Stimulated activated CD8-positive, alpha-beta memory T cell treated with anti-CD3 and anti-CD28 coated beads, Interleukin-15, amount 100 ng/mL, for 4 hours (primary cell): ENCODE data around the gene ETFA.

ENCODE experiments used
- DNase-seq, 2 donors: peaks; one replicate each; pipeline ENCODE4 v3.0.0-alpha.2; 2020; ENCODE audit warnings: low read depth in 2 of 2

The ETFA gene

GRCh38 chr15:76196269-76197231, 114.7 kb downstream of the ETFA start:
- DNase-seq: no peak

GRCh38 chr15:76195506-76196268, 115.6 kb downstream of the ETFA start:
- no peak for DNase-seq

GRCh38 chr15:76193934-76194333, 117.3 kb downstream of the ETFA start:
- DNase-seq: no peak

GRCh38 chr15:76192715-76193114, 118.6 kb downstream of the ETFA start:
- DNase-seq: no peak

- DNase-seq: no peak
Observed at GRCh38 chr15:76191539-76192244, 119.6 kb downstream of the ETFA start.

GRCh38 chr15:76190751-76191538, 120.3 kb downstream of the ETFA start:
- peak; percentile 25 to 27 for DNase-seq

GRCh38 chr15:76190070-76190564, 121.2 kb downstream of the ETFA start:
- DNase-seq: no peak

- no peak for DNase-seq
Observed at GRCh38 chr15:76189106-76189505, 122.2 kb downstream of the ETFA start.

GRCh38 chr15:76187163-76187562, 124.1 kb downstream of the ETFA start:
- no peak for DNase-seq

- DNase-seq: no peak
Observed at GRCh38 chr15:76185716-76186115, 125.6 kb downstream of the ETFA start.

- DNase-seq: no peak
Observed at GRCh38 chr15:76184650-76185035, 126.6 kb downstream of the ETFA start.

- no peak for DNase-seq
Observed at GRCh38 chr15:76183930-76184649, 127.2 kb downstream of the ETFA start.

- DNase-seq: no peak
Observed at GRCh38 chr15:76181705-76182107, 129.6 kb downstream of the ETFA start.

GRCh38 chr15:76180321-76180720, 130.9 kb downstream of the ETFA start:
- no peak for DNase-seq

- DNase-seq: no peak
Observed at GRCh38 chr15:76179023-76179422, 132.2 kb downstream of the ETFA start.

- no peak for DNase-seq
Observed at GRCh38 chr15:76178296-76179000, 132.8 kb downstream of the ETFA start.

GRCh38 chr15:76177491-76178040, 133.7 kb downstream of the ETFA start:
- no peak for DNase-seq

GRCh38 chr15:76176487-76177085, 134.7 kb downstream of the ETFA start:
- no peak for DNase-seq

GRCh38 chr15:76176059-76176458, 135.2 kb downstream of the ETFA start:
- no peak for DNase-seq
